ENCODE measurements around the gene SLC11A2.
"Not testable (repeated sequence)": the region's sequence is repeated elsewhere in the genome, so short reads cannot be mapped to it uniquely, and the experiment has no call there.

Gene SLC11A2

DNA sequence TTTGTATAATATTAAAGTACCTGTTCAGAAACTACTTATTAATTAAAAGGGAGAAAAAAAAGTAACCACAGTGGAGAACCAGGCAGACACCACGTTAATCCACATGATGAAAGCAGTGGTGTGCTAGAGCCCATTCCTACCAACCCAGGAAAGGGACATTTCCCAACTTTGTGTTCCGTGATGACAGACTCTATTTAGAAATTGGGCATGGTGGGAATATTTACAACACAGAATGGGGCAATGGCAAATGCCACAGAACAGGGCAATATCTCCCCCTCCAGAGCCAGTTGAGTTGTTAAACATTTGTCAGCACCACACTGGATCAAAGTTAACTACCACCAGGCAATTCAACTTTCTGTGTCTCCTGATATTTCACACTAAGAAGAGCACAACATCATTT lies 75.1 kb downstream of the SLC11A2 start:
- in situ Hi-C loops (cut with MboI; ENCODE audit: low sequenced_read_pairs), result no loop called here

GRCh38 chr12:50949801-50950302 lies 76.3 kb downstream of the SLC11A2 start:
- in situ Hi-C loops (cut with MboI; ENCODE audit: low sequenced_read_pairs), result no loop called here

DNA sequence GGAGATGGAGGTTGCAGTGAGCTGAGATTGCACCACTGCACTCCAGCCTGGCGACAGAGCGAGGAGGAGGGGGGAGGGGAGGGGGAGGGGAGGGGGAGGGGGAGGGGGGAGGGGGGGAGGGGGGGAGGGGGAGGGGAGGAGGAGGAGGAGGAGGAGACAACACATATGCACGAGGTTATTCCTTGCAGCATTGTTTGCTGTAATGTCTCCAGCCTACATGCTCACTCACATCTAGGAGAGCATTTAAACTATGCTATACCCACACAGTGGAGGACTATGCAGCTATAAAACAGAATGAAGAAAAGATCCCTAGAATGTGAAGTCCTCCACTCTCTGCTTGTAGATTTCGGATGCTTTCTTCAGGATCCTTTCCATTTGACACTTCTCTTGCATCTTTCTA lies 77.4 kb downstream of the SLC11A2 start:
- in situ Hi-C loops (cut with MboI; ENCODE audit: low sequenced_read_pairs), result no loop called here

- in situ Hi-C loops (cut with MboI; ENCODE audit: low sequenced_read_pairs), result no loop called here
Measured at GRCh38 chr12:50947933-50948626, 78.1 kb downstream of the SLC11A2 start.

- in situ Hi-C loops (cut with MboI; ENCODE audit: low sequenced_read_pairs), result no loop called here
Measured at GRCh38 chr12:50937653-50938052, 88.5 kb downstream of the SLC11A2 start.

GRCh38 chr12:50936821-50937530 lies 89.2 kb downstream of the SLC11A2 start:
- in situ Hi-C loops (cut with MboI; ENCODE audit: low sequenced_read_pairs), result no loop called here

DNA sequence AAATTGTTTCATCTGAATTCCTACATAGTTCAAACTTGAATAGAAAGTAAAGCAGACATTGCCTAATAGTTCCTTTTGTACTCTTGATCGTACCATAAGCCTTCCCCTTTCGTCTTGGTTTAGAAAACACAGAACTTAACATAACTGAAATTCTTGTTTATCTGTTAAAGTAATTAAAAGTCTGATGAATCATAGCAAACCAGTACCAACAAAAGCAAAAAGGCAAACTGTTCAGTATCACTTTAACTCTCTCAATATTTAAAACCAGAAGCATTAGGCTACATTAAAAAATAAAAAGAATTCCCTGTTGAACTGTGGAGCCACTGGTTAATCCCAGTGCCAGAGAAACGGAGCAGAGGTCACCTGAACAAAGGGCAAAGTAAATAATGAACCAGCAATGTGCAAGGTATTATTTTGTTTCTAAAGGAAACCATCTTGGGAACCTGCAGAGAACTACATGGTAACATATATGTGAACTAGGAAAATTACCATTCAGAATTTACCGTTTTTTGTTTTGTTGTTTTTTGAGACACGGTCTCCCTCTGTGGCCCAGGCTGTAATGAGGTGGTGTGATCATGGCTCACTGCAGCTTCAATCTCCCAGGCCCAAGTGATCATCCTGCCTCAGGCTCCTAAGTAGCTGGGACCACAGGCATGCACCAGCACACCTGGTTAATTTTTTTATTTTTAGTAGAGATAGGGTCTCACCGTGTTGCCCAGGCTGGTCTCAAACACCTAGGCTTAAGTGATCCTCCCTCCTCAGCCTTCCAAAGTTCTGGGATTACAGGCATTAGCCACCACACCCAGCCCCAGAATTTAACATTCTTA lies 91.0 kb downstream of the SLC11A2 start:
- in situ Hi-C loops (cut with MboI; ENCODE audit: low sequenced_read_pairs), result no loop called here

DNA sequence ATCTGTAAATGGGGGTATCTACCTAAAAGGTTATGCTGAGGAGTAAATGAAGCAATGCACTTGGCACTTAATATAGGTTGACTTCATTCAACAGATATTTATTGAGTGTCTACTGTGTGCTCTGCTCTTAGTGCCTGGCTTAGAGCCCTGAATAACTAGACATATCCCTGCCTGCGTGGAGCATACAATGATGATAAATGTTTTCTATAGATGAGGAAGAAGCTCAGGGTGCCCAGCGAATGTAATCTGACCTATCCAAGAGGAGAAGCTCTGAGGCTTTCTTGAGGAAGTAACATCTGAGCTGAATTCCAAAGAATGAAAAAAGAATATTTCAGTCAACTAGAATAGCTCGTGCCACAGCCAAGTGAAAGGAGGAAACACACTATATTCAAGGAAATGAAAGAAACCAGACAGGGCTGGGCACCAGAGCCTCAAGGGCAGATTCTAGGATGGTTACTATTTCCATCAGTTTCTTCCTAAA lies 91.8 kb downstream of the SLC11A2 start:
- in situ Hi-C loops (cut with MboI; ENCODE audit: low sequenced_read_pairs), result no loop called here

- in situ Hi-C loops (cut with MboI; ENCODE audit: low sequenced_read_pairs), result no loop called here
Measured at GRCh38 chr12:50933459-50934124, 92.6 kb downstream of the SLC11A2 start.

DNA sequence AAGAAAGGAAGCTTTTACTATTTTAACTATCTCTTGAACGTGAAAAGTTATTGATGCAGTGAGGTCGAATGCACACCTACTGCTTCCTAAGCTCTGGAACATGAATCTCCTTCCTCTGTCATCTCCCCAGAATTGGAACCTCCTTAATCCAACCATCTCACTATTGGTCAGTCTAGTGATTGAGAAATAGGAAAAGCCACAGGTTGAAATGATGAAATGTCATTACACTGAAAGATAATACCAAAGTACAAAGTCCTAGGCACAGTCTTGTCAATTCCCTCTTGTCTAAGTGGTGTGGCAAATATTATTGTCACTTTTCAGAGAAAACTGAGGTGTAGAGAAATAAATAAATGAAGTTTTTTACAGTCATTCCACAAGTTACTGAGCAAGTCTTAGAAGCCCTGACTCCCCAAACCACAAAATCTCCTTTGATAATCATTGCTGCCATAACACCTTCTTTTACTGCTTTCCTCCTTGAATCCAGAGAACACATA lies 93.3 kb downstream of the SLC11A2 start:
- in situ Hi-C loops (cut with MboI; ENCODE audit: low sequenced_read_pairs), result no loop called here

- in situ Hi-C loops (cut with MboI; ENCODE audit: low sequenced_read_pairs), result not testable (repeated sequence)
Measured at GRCh38 chr12:50930477-50930876, 95.7 kb downstream of the SLC11A2 start.

GRCh38 chr12:50929831-50930230 lies 96.4 kb downstream of the SLC11A2 start:
- in situ Hi-C loops (cut with MboI; ENCODE audit: low sequenced_read_pairs), result no loop called here

Data from HL-60/S4 treated with retinoic acid at 250 ng/mL for 4 days and 3 days (cell line).